H1 (cell line): ENCODE results near the gene SERGEF. TPM values are rescaled to one million over a fixed set of nuclear protein-coding genes. Genes with fewer than 3 reads are reported as not detected.

Source experiments
- CTCF ChIA-PET: fragments of 300-600 bp; sonication (Branson Sonifier 250); formaldehyde crosslinking; loops from one replicate; lab custom pipeline; 2021; ENCODE audit not compliant: partially characterized antibody; lab: Charles Lee
- POLR2A ChIA-PET: fragments of 300-600 bp; sonication (Branson Sonifier 250); formaldehyde crosslinking; loops from one replicate; lab custom pipeline; 2021; ENCODE audit warnings: inconsistent platforms; ENCODE audit not compliant: partially characterized antibody; lab: Charles Lee
- DNase-seq, 2 experiments: peaks; one replicate each; pipeline versions ENCODE4 v3.0.0 to v3.0.0-alpha.2; 2010 to 2022; ENCODE audit warnings: low spot score in 2 of 2, low read depth in 1 of 2, mixed read lengths in 1 of 2
- FAIRE-seq: peaks from 2 replicates; lab custom pipeline; 2011; peaks lifted over from hg19 to GRCh38; lab: Jason Lieb, UNC
- H2AFZ ChIP-seq: 2 replicates; pipeline ENCODE4 v1.8.1; 2012; ENCODE audit warnings: low read length, inconsistent platforms
- H2AK5ac ChIP-seq: 2 replicates; pipeline ENCODE4 v1.6.1; 2013; ENCODE audit warnings: low read depth, low read length
- H2BK120ac ChIP-seq: replicated peaks from 2 replicates; pipeline ENCODE3; 2013; ENCODE audit warnings: low read depth, low read length, inconsistent platforms
- H2BK12ac ChIP-seq: 2 replicates; pipeline ENCODE4 v1.6.1; 2013; ENCODE audit warnings: low read depth, low read length
- H2BK15ac ChIP-seq: 2 replicates; pipeline ENCODE4 v1.6.1; 2013; ENCODE audit warnings: low read length
- H2BK20ac ChIP-seq: 2 replicates; pipeline ENCODE4 v1.6.1; 2013; ENCODE audit warnings: low read length
- H2BK5ac ChIP-seq: 2 replicates; pipeline ENCODE4 v1.6.1; 2013; ENCODE audit warnings: low read depth, low read length
- H3K14ac ChIP-seq: 2 replicates; pipeline ENCODE4 v1.6.1; 2013; ENCODE audit warnings: inconsistent platforms; ENCODE audit not compliant: insufficient read length
- H3K18ac ChIP-seq: 2 replicates; pipeline ENCODE4 v1.6.1; 2013; ENCODE audit warnings: low read length; ENCODE audit errors: extremely low read depth
- H3K23ac ChIP-seq: 2 replicates; pipeline ENCODE4 v1.6.1; 2013; ENCODE audit warnings: inconsistent platforms; ENCODE audit not compliant: insufficient read length
- H3K23me2 ChIP-seq: 2 replicates; pipeline ENCODE4 v1.6.1; 2013; ENCODE audit warnings: low read depth, low read length
- H3K27ac ChIP-seq: 2 replicates; pipeline ENCODE4 v1.6.1; 2011; ENCODE audit warnings: low read depth, low read length, inconsistent platforms
- H3K27me3 ChIP-seq, 4 experiments: replicated peaks in 1 of 4; 1 replicate in 1 of 4; 2 replicates in 3 of 4; pipeline versions ENCODE4 v1.6.1 to v1.8.1; 2011 to 2013; ENCODE audit warnings: low read length in 3 of 4, mild to moderate bottlenecking in 3 of 4, inconsistent platforms in 2 of 4, mixed read lengths in 2 of 4, moderate library complexity in 1 of 4; ENCODE audit not compliant: control insufficient read depth in 3 of 4, insufficient read depth in 3 of 4; ENCODE audit errors: extremely low read depth in 1 of 4
- H3K36me3 ChIP-seq, 4 experiments: 2 replicates each; pipeline versions ENCODE4 v1.6.1 to v1.8.1; 2011 to 2013; ENCODE audit warnings: mild to moderate bottlenecking in 4 of 4, low read length in 3 of 4, moderate library complexity in 2 of 4, control low read depth in 1 of 4, inconsistent platforms in 1 of 4; ENCODE audit not compliant: insufficient read depth in 4 of 4, control insufficient read depth in 2 of 4
- H3K4ac ChIP-seq: replicated peaks from 2 replicates; pipeline ENCODE3; 2013; ENCODE audit warnings: low read length, low read depth, mixed read lengths, inconsistent platforms; ENCODE audit not compliant: insufficient read length
- H3K4me1 ChIP-seq, 4 experiments: replicated peaks in 1 of 4; 1 replicate in 1 of 4; 2 replicates in 3 of 4; pipeline versions ENCODE4 v1.6.1 to v1.8.1; 2011 to 2013; ENCODE audit warnings: low read length in 3 of 4, inconsistent platforms in 2 of 4, mixed read lengths in 1 of 4; ENCODE audit not compliant: insufficient read depth in 4 of 4, control insufficient read depth in 3 of 4
- H3K4me2 ChIP-seq, 2 experiments: 2 replicates each; pipeline versions ENCODE4 v1.6.1 to v1.8.1; 2011 to 2013; ENCODE audit warnings: low read depth in 2 of 2, low read length in 2 of 2, control low read depth in 1 of 2, inconsistent platforms in 1 of 2, mild to moderate bottlenecking in 1 of 2; ENCODE audit not compliant: insufficient read depth in 1 of 2
- H3K4me3 ChIP-seq, 4 experiments: fragments of 200-600, 300-600 bp in 1 of 4; sonication (generic), shearing (Covaris generic), sonication (Bioruptor Twin) in 1 of 4; 2 replicates each; pipeline versions ENCODE4 v1.5.1 to v1.8.1; 2011 to 2016; ENCODE audit warnings: low read length in 4 of 4, low read depth in 3 of 4, control low read depth in 2 of 4, inconsistent platforms in 2 of 4, mild to moderate bottlenecking in 2 of 4, mixed read lengths in 1 of 4, moderate library complexity in 1 of 4; ENCODE audit not compliant: insufficient read depth in 2 of 4; ENCODE audit errors: extremely low read depth in 1 of 4
- H3K56ac ChIP-seq: replicated peaks from 2 replicates; pipeline ENCODE3; 2013; ENCODE audit warnings: low read depth, mild to moderate bottlenecking, mixed read lengths, low read length, inconsistent platforms; ENCODE audit not compliant: insufficient read length
- H3K79me1 ChIP-seq: 2 replicates; pipeline ENCODE4 v1.6.1; 2013; ENCODE audit warnings: low read depth, low read length, control low read depth
- H3K79me2 ChIP-seq, 2 experiments: 2 replicates each; pipeline versions ENCODE4 v1.6.1 to v1.8.1; 2012 to 2013; ENCODE audit warnings: low read length in 2 of 2, mild to moderate bottlenecking in 2 of 2, inconsistent platforms in 1 of 2; ENCODE audit not compliant: insufficient read depth in 2 of 2, control insufficient read depth in 1 of 2
- H3K9ac ChIP-seq, 4 experiments: replicated peaks in 1 of 4; 1 replicate in 1 of 4; 2 replicates in 3 of 4; pipeline versions ENCODE4 v1.6.1 to v1.8.1; 2011 to 2013; ENCODE audit warnings: low read depth in 3 of 4, low read length in 3 of 4, control low read depth in 2 of 4, mild to moderate bottlenecking in 2 of 4, moderate library complexity in 2 of 4, inconsistent platforms in 1 of 4; ENCODE audit errors: extremely low read depth in 1 of 4
- H3K9me3 ChIP-seq, 2 experiments: 2 replicates each; pipeline versions ENCODE4 v1.6.1 to v1.8.1; 2012 to 2013; ENCODE audit warnings: mild to moderate bottlenecking in 2 of 2, moderate library complexity in 2 of 2, control low read depth in 1 of 2, inconsistent platforms in 1 of 2, low read depth in 1 of 2, low read length in 1 of 2, mixed read lengths in 1 of 2; ENCODE audit not compliant: insufficient read depth in 2 of 2
- H4K20me1 ChIP-seq, 2 experiments: replicated peaks in 1 of 2; 2 replicates each; pipeline versions ENCODE3 to v1.8.1; 2011 to 2013; ENCODE audit warnings: inconsistent platforms in 2 of 2, low read length in 2 of 2, mild to moderate bottlenecking in 1 of 2; ENCODE audit not compliant: insufficient read depth in 2 of 2, control insufficient read depth in 1 of 2
- H4K5ac ChIP-seq: 2 replicates; pipeline ENCODE4 v1.6.1; 2013; ENCODE audit warnings: low read length, low read depth, mixed read lengths, inconsistent platforms; ENCODE audit not compliant: insufficient read length
- H4K8ac ChIP-seq: 2 replicates; pipeline ENCODE4 v1.8.0; 2013; ENCODE audit warnings: mild to moderate bottlenecking, moderate library complexity, low read length, inconsistent platforms; ENCODE audit not compliant: insufficient read depth; ENCODE audit errors: extremely low read depth
- H4K91ac ChIP-seq: replicated peaks from 2 replicates; pipeline ENCODE3; 2013; ENCODE audit warnings: low read length, mixed read lengths, inconsistent platforms; ENCODE audit not compliant: insufficient read length
- BRCA1 ChIP-seq: IDR thresholded peaks from 2 replicates; pipeline ENCODE4 v1.6.1; 2012; ENCODE audit warnings: low read depth, low read length, improper control_type of control experiment
- CREB1 ChIP-seq: IDR thresholded peaks from 2 replicates; pipeline ENCODE4 v1.6.1; 2012; ENCODE audit warnings: inconsistent platforms
- CTBP2 ChIP-seq: IDR thresholded peaks from 2 replicates; pipeline ENCODE4 v1.7.0; 2011; ENCODE audit warnings: borderline replicate concordance, mild to moderate bottlenecking, moderate library complexity, mixed read lengths, low read length; ENCODE audit not compliant: insufficient read depth, insufficient read length
- FOSL1 ChIP-seq: IDR thresholded peaks from 2 replicates; pipeline ENCODE4 v1.6.1; 2011; ENCODE audit warnings: mild to moderate bottlenecking, low read depth, low read length, moderate library complexity; ENCODE audit not compliant: insufficient read depth
- GTF2F1 ChIP-seq: IDR thresholded peaks from 2 replicates; pipeline ENCODE4 v1.6.1; 2012; ENCODE audit warnings: low read depth, low read length, improper control_type of control experiment, borderline replicate concordance
- HDAC2 ChIP-seq, 2 experiments: fragments of 300-600 bp in 1 of 2; sonication (generic) in 1 of 2; IDR thresholded peaks; 2 replicates each; pipeline ENCODE4 v1.6.1; 2011 to 2012; ENCODE audit warnings: low read depth in 2 of 2, low read length in 2 of 2, mild to moderate bottlenecking in 2 of 2, moderate library complexity in 2 of 2, borderline replicate concordance in 1 of 2, inconsistent platforms in 1 of 2
- KDM5A ChIP-seq: fragments of 200-600 bp; IDR thresholded peaks from 2 replicates; pipeline ENCODE4 v1.7.1; 2012; ENCODE audit warnings: mild to moderate bottlenecking, low read length, inconsistent platforms, mixed read lengths
- NRF1 ChIP-seq: IDR thresholded peaks from 2 replicates; pipeline ENCODE4 v1.6.1; 2011; ENCODE audit warnings: mild to moderate bottlenecking, low read depth, low read length, improper control_type of control experiment
- POU5F1 ChIP-seq: IDR thresholded peaks from 2 replicates; pipeline ENCODE4 v1.6.1; 2011; ENCODE audit warnings: low read depth, mild to moderate bottlenecking, low read length, moderate library complexity
- RAD21 ChIP-seq, 2 experiments: IDR thresholded peaks in 1 of 2; conservative IDR thresholded peaks in 1 of 2; 2 replicates each; pipeline ENCODE4 v1.6.1; 2011; ENCODE audit warnings: low read depth in 2 of 2, low read length in 2 of 2, improper control_type of control experiment in 1 of 2, inconsistent platforms in 1 of 2, mild to moderate bottlenecking in 1 of 2, moderate library complexity in 1 of 2
- RFX5 ChIP-seq: IDR thresholded peaks from 2 replicates; pipeline ENCODE4 v1.6.1; 2011; ENCODE audit warnings: low read depth, low read length, improper control_type of control experiment, borderline replicate concordance
- SIRT6 ChIP-seq: IDR thresholded peaks from one replicate; pipeline ENCODE4 v1.7.1; 2012; ENCODE audit warnings: low read length, inconsistent platforms
- SIX5 ChIP-seq: IDR thresholded peaks from 2 replicates; pipeline ENCODE4 v1.6.1; 2011; ENCODE audit warnings: mild to moderate bottlenecking, low read depth, low read length
- SRF ChIP-seq: IDR thresholded peaks from 2 replicates; pipeline ENCODE4 v1.6.1; 2011; ENCODE audit warnings: mild to moderate bottlenecking, low read depth, low read length, moderate library complexity
- TEAD4 ChIP-seq: IDR thresholded peaks from 2 replicates; pipeline ENCODE4 v1.6.1; 2012; ENCODE audit warnings: low read depth, low read length, inconsistent platforms, mixed read lengths
- WGBS, 2 experiments: shearing (Covaris generic) in 1 of 2; methylation state at CpG; one replicate each; pipeline versions ENCODE4 v1.1.6 to v1.1.7; 2013 to 2015; ENCODE audit warnings: low lambda C conversion rate in 2 of 2, mixed read lengths in 2 of 2, inconsistent platforms in 1 of 2, low coverage in 1 of 2, missing lambda C conversion rate in 1 of 2; ENCODE audit not compliant: insufficient replicate concordance in 2 of 2, insufficient coverage in 1 of 2, insufficient read length in 1 of 2; ENCODE audit errors: extremely low coverage in 1 of 2, missing lambda C conversion rate in 1 of 2; 5-methylcytosine and 5-hydroxymethylcytosine counted together
- polyA plus RNA-seq, 7 experiments: library from polyadenylated mRNA; depleted of rRNA in 3 of 7; stranded (reverse) in 5 of 7; unstranded in 2 of 7; fragments of >200 nt in 5 of 7; fragments of 200-250 nt in 2 of 7; gene quantifications; 1 replicate in 5 of 7; 2 replicates in 1 of 7; 4 replicates in 1 of 7; pipeline versions ENCODE4 v1.2.1 to v1.2.3, GENCODE V29; 2011 to 2013; ENCODE audit warnings: missing spikeins in 2 of 7, mixed read lengths in 2 of 7
- total RNA-seq: library from RNA; stranded (reverse); fragmentation: NEBNext Ultra II Directional; extraction: Animal tissue kit (Norgen Biotek cat#: 25700); gene quantifications from 2 replicates; pipeline ENCODE4 v1.2.1, GENCODE V29; 2021

SERGEF gene
- total and polyA plus RNA-seq, 2 of the 8 experiments (the other 6 are each of a cell fraction or from before 2014, with no cell fraction given), result 16.6 to 28.8 TPM

- ChIA-PET POLR2A (no interaction called here), CTCF (interaction anchor here (1.3 to 1.7 kb wide), 5 partner anchors 9 to 74 kb away, joined by 3 to 9 read pairs (median 6); no protein-coding TSS in a partner anchor)
- Histone ChIP-seq H3K79me1 (no peaks in the 10 kb centered on the region), H3K9me3 (no peaks in the 10 kb centered on the region), H3K4ac (no peak overlapping the region), H4K5ac (no peak overlapping the region), H2BK15ac (no peak overlapping the region), H3K18ac (no peak overlapping the region), H3K27ac (no peak overlapping the region), H4K20me1 (no peaks in the 10 kb centered on the region), H2BK12ac (no peak overlapping the region), H3K4me3 (no peak overlapping the region), H2AFZ (no peak overlapping the region), H3K23ac (no peak overlapping the region), H3K14ac (no peak overlapping the region), H3K36me3 (no peaks in the 10 kb centered on the region), H4K8ac (no peak overlapping the region), H3K4me1 (peaks cover 0 to 11% (median 4%) of the 10 kb centered on the region in 4 experiments; a peak in 5 of 7 replicates), H3K79me2 (no peaks in the 10 kb centered on the region), H2BK120ac (no peak overlapping the region), H2BK20ac (no peak overlapping the region), H4K91ac (no peak overlapping the region), H2BK5ac (no peak overlapping the region), H3K56ac (no peak overlapping the region), H3K23me2 (no peaks in the 10 kb centered on the region), H3K27me3 (no peaks in the 10 kb centered on the region; a peak in 1 of 7 replicates), H2AK5ac (no peak overlapping the region), H3K9ac (no peak overlapping the region), H3K4me2 (no peak overlapping the region)
- no peak for FAIRE-seq
- DNase-seq, result no peak
- 93% methylated on average over 1 of the region's 1 CpG; no CpG with 5 or more reads in 1 of the 2 experiments for WGBS, 2 experiments
- no peak for TF ChIP-seq HDAC2 (IDR thresholded peaks at IDR 0.05; ENCODE audit: borderline replicate concordance in 1 of 2, low read depth in 2 of 2, low read length in 2 of 2)
- TF ChIP-seq SIX5, result no peak
- no peak for TF ChIP-seq CREB1
- TF ChIP-seq KDM5A, result no peak
- TF ChIP-seq POU5F1, result no peak
- no peak for TF ChIP-seq BRCA1
- no peak for TF ChIP-seq RAD21 (IDR thresholded peaks at IDR 0.05 in 1 of 2, conservative IDR thresholded peaks at IDR 0.05 in 1 of 2; ENCODE audit: low read depth in 2 of 2, low read length in 2 of 2)
- no peak for TF ChIP-seq SIRT6
- no peak for TF ChIP-seq NRF1
- TF ChIP-seq RFX5, result no peak
- no peak for TF ChIP-seq FOSL1
- TF ChIP-seq TEAD4, result no peak
- TF ChIP-seq SRF, result no peak
- no peak for TF ChIP-seq GTF2F1
- no peak for TF ChIP-seq CTBP2
Measured at GRCh38 chr11:17805873-17806272, 207.0 kb downstream of the SERGEF start.
